ENCODE results near the gene METTL17.
A peak's percentile ranks its signal among the peaks of the same experiment; 100 is the strongest.
"Not testable (repeated sequence)": the region's sequence is repeated elsewhere in the genome, so short reads cannot be mapped to it uniquely, and the experiment has no call there.

The METTL17 gene, protein sequence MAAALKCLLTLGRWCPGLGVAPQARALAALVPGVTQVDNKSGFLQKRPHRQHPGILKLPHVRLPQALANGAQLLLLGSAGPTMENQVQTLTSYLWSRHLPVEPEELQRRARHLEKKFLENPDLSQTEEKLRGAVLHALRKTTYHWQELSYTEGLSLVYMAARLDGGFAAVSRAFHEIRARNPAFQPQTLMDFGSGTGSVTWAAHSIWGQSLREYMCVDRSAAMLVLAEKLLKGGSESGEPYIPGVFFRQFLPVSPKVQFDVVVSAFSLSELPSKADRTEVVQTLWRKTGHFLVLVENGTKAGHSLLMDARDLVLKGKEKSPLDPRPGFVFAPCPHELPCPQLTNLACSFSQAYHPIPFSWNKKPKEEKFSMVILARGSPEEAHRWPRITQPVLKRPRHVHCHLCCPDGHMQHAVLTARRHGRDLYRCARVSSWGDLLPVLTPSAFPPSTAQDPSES

DNA sequence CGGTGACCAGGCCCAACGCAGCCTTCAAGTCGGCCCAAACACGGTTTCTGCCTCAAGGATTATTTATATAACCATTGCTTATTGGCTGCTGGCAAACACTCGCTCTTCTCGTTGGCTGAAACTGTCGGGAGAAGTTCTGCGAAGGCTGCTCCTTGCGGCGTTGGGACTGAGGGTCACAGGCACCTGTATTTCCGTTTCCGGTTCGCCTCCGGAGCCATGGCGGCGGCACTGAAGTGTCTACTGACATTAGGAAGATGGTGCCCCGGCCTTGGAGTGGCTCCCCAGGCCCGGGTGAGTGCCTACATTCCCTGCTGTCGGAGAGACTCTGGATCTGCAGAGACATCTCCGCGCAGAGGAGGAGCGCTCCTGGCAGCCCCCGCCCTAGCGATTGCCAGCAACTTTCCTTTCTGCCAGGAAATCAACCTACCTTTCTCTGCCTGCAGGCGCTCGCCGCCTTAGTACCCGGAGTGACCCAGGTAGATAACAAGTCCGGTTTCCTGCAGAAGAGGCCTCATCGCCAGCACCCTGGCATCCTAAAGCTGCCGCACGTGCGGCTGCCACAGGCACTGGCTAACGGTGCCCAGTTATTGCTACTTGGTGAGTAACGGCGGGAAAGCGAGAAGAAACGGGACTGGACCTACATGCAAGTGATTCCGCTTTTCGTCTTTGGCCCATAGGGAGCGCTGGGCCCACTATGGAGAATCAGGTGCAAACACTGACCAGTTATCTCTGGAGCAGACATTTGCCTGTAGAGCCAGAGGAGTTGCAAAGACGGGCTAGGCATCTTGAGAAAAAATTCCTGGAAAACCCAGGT is at the start of gene METTL17:
Gene METTL17, plus strand, starts transcription at position 194 of the 814 bp plus-strand sequence. Its CDS starts 23 bp downstream, at position 217.
- DNase-seq (ENCODE audit: low read depth): peak; percentile 99

DNA sequence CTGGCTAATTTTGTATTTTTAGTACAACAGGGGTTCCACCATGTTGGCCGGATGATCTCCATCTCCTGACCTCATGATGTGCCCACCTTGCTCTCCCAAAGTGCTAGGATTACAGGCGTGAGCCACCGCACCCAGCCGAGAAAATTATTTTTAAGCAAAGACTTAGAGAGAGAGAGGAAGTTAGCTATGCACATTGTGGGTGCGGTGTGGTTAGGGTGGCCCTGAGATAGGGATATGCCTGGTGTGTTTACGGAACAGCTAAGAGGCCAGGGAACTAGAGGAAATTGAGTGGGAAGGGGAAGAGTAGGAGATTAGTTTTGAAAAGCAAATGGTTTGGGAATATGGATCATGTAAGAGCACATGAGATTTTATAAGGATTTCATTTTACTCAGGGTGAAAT is 44.6 kb upstream of the METTL17 start:
- not testable (repeated sequence) for DNase-seq (ENCODE audit: low read depth)

GRCh38 chr14:20946707-20947106 is 43.1 kb upstream of the METTL17 start:
- DNase-seq (ENCODE audit: low read depth): not testable (repeated sequence)

DNA sequence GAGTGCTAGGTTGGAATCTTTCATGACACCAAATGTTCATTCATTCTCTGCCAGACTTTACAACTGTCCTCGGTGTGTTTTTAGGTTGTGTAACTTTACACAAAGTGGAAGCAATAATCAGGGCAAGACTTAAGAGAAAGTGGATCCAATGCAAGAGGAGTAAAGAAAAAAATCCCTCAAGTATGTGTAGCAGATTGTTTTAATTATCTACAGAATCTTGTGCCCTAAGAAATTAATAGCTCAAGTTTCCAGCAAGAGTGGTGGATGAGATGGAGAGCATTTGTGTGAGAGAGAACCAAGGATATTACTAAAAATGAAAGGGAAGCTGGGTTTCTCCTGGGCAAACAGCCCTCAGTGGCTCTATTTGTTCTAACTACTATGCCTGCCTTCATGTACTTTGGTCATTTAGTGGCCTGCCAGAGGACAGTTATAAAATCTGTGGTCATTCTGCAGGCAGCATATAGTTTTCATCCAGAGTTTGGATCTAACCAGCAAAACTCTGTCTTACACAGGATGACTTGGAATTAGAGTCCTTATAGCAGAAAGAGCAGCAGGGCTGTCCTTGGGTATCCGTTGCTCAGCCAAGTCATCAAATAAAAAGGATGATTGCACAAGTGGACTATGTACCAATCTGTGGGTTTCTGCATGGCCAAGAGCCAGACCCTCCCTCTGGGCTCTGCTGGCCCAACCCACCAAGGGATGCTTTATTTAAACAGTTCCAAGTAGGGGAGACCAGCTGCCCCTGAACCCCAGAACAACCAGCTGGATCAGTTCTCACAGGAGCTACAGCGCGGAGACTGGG is 34.8 kb upstream of the METTL17 start, which contains the start of gene RNASE2:
Gene RNASE2, plus strand, starts transcription at position 752 of the 802 bp plus-strand sequence. CDS start 285 bp downstream, outside the sequence.
- DNase-seq (ENCODE audit: low read depth): not testable (repeated sequence)

DNA sequence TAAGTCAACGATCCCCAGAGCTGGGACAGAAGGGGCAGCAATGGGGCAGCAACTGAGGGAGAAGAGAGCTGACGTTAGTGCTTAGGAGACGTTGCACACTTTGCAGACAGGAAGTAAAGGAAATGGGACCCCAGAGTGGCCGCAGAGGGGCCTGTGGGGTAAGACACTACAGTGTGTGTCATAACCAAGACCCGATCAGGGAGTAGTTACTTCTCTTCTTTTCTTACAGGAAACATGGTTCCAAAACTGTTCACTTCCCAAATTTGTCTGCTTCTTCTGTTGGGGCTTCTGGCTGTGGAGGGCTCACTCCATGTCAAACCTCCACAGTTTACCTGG is 34.3 kb upstream of the METTL17 start:
- DNase-seq (ENCODE audit: low read depth): not testable (repeated sequence)

DNA sequence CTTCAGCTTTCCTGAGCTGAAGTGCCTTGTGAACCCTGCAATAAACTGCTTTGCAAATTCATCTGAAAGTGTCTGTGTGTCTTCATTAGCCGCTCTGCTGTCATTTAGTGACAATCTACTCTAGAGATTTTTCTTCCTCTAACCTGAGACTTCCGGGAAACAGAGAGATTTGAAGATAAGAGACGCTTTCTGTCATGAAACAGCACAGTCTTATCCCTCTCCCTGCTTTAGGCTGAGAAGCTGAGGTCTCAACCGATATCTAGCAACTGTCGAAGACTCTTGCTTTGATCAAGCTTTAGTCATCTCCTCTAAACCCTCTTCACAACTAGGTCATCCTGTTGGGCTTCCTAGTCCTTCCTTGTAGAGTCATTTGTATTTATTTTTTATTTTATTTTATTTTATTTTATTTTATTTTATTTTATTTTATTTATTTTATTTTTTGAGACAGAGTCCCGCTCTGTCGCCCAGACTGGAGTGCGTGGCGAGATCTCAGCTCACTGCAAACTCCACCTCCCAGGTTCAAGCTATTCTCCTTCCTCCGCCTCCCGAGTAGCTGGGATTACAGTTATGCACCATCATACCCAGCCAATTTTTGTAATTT is 33.3 kb upstream of the METTL17 start:
- DNase-seq (ENCODE audit: low read depth): no peak

GRCh38 chr14:20958946-20959345 is 30.8 kb upstream of the METTL17 start:
- DNase-seq (ENCODE audit: low read depth): not testable (repeated sequence)

- DNase-seq (ENCODE audit: low read depth): no peak
These were observed 20.4 kb upstream of the METTL17 start for GRCh38 chr14:20969336-20969735.

GRCh38 chr14:20970647-20970982 is 19.2 kb upstream of the METTL17 start:
- no peak for DNase-seq (ENCODE audit: low read depth)

GRCh38 chr14:20970983-20971704 is 18.6 kb upstream of the METTL17 start:
- peak; percentile 87 for DNase-seq (ENCODE audit: low read depth)

DNA sequence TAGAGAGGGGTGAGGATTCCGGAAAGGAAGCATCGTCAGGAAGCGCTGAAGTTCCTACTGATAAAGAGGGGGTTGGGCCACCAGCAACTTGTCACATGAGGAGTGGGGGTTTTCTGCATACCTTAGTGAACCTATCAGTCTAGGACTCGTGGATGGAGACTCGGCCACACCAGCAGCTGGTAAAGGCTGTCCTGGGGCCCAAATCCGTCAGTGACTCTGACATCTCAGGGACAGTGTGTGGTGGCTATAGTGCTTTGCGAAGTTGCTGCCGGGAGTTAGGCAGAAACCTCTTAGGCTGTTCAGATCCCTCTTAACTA is 18.1 kb upstream of the METTL17 start:
- no peak for DNase-seq (ENCODE audit: low read depth)

GRCh38 chr14:20973501-20973900 is 16.3 kb upstream of the METTL17 start:
- DNase-seq (ENCODE audit: low read depth): no peak

DNA sequence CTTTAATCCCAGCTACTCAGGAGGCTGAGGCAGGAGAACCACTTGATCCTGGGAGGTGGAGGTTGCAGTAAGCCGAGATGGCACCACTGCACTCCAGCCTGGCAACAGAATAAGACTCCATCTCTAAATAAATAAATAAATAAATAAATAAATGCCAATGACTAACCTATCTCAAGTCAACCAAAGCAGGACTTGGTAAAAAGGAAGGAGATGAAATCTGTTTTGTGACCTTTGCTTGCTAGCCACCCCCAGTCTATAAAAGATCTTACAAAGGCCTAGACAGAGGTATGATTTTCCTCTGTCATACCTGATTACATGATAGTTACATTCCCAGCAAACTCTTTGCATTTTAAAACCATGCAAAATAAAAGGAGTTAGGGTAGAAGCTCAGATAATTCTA is 13.5 kb upstream of the METTL17 start:
- DNase-seq (ENCODE audit: low read depth): no peak

DNA sequence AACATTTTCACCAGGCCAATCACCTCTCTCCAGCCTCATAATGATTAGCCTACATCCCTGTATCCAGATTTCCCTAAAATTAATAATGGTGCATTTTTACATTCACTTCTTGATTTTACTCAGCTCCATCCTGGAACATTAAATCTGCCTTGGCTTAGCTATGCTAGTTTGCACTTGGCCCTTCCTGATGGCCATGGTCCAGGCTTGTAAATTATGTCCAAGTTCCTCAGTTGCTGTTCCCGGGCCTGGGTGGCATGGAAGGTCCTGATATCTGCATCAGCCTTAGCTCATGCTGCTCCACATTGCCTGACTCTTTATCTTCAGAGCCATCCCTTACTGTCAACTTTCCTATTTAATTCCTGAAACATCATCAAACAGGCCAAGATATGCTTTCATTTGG is 11.1 kb upstream of the METTL17 start:
- DNase-seq (ENCODE audit: low read depth): no peak

GRCh38 chr14:20980906-20981305 is 8.9 kb upstream of the METTL17 start:
- DNase-seq (ENCODE audit: low read depth): no peak

- no peak for DNase-seq (ENCODE audit: low read depth)
These were observed 7.0 kb upstream of the METTL17 start for GRCh38 chr14:20982646-20983369.

DNA sequence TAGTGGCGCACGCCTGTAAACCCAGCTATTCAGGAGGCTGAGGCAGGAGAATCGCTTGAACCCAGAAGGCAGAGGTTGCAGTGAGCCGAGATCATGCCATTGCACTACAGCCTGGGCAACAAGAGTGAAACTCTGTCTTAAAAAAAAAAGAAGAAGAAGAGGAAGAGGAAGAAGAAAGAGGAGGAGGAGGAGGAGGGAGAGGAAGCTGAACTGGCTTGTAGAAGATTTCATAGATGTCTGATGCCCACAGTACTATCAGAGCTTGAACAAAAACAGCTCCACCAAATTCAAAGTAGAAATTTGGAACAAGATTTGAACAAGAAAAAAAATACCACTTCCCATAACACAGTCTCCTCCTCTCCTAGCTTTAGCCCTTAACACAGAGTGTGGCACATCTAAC is 4.1 kb upstream of the METTL17 start:
- DNase-seq (ENCODE audit: low read depth): not testable (repeated sequence)

DNA sequence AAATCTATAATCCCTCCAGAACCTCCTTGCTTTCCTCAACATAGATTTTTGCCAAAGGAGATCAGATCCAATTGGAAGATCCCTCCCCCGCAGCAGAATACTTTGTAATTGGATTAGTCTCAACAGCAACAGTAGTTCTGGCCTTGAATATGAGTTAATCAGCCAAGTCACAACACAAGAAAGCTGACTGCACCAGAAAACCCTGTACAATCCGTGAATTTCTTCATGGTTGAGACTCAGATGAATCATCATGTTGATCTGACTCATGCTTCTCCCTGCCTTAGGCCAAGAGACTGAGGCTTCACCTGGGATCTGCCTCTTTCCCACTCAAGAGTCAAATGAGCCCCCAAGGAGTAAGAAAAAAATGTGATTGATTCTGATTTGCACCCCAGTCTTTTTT is 3.0 kb upstream of the METTL17 start:
- peak; percentile 95 for DNase-seq (ENCODE audit: low read depth)

DNA sequence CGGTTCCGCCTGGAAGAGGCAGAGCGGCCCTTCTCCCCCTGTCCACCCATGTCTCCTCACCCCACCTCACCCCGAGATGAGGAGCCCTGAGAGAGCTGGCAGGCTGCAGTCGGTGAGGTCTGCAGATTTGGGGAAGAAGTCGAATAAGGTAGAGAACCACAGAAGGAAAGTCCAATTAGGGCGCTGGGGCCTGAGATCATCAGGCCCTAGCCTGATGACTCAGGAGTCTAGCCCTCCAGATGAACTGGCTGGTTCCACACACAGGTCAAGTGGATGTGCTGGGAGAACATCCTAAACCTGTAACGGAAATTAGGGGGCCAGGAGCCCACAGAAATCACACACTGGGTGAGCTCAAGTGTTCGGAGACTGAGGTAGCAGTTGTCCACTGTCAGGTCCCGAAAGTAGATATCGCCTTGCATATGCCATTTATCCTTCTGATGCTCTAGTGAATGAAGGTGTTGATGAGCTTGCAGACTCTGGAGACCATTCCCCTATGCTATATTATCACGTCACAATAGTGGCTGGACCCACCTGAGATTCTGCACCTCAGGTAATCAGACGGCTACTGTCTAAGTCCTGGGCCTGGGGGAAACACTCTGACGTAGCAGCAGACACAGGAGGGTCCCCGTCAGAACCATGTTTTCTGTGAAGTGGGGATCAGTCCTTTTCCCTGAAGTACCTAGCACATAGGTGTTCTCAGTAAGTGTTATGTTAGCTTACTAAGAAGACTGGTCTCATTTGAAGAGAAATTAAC is 886 bp upstream of the METTL17 start:
- peak; percentile 26 for DNase-seq (ENCODE audit: low read depth)

- DNase-seq (ENCODE audit: low read depth): no peak
These were observed 351 bp upstream of the METTL17 start for GRCh38 chr14:20989471-20989786.
